ENCODE results near the gene CLTA.
A peak's percentile ranks its signal among the peaks of the same experiment; 100 is the strongest.
"Not testable (repeated sequence)": the region's sequence is repeated elsewhere in the genome, so short reads cannot be mapped to it uniquely, and the experiment has no call there.

Gene CLTA

DNA sequence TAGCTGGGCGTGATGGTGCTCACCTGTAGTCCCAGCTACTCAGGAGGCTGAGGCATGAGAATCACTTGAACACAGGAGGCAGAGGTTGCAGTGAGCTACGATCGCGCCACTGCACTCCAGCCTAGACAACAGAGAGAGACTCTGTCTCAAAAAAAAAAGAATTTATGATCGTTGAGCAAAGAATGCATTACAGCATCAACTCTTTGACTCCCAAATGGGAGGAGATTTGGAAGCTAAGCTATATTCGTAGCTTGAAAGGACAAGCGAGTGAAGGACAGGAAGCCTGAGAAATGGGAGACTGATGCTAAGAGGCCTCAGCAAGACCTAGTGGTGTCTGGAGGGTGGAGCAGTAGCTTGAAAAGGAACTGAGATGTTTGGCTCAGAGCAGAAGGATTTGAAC is 31.8 kb upstream of the CLTA start:
- DNase-seq: no peak

DNA sequence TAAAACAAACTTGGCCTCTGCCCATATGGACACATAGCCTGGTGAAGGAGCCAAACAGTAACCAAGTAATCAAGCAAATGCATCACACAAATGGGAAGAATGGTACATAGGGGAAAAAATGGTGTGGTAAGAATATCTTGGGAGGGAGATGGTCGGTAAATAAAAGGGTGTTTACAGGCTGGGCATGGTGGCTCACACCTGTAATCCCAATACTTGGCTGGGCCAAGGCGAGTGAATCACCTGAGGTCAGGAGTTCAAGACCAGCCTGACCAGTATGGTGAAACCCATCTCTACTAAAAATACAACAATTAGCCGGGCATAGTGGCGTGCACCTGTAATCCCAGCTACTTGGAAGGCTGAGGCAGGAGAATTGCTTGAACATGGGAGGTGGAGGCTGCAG is 31.2 kb upstream of the CLTA start:
- not testable (repeated sequence) for DNase-seq

DNA sequence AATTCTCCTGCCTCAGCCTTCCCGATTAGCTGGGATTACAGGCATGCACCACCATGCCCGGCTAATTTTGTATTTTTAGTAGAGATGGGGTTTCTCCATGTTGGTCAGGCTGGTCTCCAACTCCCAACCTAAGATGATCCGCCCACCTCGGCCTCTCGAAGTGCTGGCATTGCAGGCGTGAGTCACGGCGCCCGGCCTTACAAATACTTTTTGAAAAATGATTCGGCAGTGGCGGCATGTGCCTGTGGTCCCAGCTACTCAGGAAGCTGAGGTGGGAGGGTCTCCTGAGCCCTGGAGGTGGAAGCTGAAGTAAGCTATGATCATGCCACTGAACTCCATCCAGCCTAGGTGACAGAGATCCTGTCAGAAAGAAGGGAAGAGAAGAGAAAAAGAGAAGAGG is 30.6 kb upstream of the CLTA start:
- DNase-seq: not testable (repeated sequence)

DNA sequence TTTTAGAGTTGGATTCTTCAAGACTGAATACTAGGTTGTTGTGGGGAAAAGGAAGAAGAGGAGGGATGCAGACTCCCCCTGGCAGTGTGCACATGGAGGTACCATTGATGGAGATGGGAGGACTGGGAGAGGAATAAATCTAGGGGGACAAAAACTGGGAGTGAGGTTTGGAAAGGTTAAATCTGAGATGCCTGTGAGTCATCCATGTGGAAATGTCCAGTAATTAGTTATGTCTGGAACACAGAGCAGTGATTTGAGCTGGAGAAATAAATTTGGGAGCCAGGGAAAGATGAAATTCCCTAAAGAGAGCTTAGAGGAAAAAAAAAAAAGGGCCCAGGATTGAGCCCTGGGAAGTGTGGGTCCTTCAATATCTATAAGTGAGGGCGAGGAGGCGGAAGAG is 29.5 kb upstream of the CLTA start:
- no peak for DNase-seq

DNA sequence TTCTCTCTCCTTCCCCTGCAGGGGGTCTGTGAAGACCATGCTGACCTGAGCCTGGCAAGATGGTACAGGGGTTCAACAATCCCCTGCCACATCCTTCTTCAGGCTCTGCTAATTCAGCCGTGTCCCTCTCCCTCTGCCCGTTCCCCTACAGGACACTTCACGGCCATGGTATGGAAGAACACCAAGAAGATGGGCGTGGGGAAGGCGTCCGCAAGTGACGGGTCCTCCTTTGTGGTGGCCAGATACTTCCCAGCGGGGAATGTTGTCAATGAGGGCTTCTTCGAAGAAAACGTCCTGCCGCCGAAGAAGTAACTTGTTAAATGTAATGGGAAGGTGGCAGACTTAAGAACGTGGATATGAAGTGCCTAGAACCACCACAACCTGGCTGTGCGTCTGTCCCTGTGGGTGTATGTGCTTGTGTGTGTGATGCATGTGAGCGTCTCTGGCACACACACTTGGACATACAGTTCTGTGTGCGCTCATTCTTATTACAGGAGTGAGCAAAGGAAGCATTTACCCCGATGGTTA is 28.4 kb upstream of the CLTA start:
- no peak for DNase-seq

DNA sequence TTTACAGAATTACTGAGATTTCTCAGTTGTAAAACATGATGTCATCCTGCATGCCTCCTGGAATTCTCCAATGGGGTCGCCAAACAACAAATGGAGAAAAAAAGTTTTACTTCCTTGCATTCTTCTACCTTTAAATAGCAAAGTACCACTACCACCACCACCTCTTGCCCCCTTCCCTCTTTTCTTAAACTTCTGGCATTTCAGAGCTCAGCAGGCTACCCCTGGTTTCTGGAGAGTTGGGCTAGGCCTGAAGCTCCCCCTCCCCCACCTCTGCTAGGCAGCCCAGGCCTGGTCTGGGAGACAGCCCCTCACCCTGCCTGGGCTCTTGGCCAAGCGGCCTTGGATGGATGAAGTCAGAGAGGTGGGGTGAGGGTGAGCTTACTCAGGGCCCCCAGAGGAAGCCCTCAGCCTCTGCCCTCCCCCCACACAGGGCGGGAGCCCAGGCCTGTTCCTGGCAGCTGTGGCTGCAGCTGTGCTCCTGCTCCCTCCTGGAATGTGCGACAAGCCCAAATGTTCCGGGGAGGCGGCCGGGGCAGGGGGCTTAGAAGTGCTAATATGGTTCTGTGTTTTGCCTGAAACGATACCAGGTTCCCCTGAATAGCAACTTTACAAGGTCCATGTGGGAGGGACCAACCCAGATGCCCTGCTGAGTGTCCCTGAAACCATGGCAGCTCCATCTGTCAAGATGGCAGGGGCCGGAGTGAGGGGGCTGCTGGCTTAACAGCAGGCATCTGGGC is 27.5 kb upstream of the CLTA start:
- DNase-seq: no peak

DNA sequence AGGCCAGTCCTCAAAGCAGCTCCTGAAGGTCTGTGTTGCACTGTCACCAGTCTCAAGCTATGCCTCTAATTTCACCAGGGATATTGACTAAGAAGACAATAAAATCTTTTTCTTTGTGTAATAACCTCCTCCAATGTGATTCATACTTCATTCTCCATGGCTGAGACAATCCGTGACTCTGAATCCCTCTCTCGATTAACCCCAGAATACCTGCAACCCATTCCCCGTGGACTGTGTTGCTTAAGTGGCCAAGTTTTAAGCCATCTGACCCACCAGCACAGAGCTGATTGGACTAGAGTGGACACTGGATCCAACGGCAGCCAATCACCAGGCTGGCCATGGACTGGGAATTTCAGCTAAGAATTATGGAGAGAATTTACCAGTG is 26.9 kb upstream of the CLTA start:
- DNase-seq: no peak

DNA sequence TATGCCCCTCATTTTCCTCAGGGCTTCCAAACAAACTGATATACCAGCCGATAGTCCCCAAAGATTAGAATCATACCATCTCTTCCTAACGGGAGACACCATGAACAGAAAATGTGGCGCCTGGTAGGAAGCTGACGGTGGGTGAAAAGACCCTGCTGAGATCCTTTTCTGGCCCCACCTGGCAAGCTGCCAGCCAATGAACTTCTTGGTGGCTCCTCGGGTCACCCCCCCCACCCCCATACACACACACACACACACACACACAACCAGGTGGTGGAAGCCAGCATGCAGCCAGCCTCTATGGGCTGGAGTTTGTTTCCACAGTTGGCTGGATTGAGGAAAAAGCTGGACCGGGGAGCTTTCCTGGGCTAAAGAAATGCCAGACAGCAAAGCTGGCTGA is 26.3 kb upstream of the CLTA start:
- no peak for DNase-seq

DNA sequence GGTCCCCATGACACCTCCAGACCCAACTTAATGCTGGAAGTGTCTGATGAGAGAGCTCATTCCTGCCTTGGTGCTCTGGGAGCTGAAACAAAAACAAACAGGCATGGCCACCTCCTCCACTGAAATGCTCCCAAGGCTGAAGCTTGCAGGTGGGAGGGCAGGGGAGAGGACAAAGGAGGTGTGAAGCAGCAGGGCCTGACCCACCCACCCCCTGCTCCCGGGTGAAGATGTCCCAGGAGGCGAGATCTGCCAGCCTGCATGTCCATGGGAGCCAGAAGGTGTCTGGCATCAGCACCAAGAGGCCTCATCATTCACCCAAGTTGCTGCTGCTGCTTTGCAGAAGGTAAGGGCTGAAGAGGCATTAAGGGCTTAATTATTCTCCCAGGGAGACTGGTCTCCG is 25.7 kb upstream of the CLTA start:
- DNase-seq: no peak

DNA sequence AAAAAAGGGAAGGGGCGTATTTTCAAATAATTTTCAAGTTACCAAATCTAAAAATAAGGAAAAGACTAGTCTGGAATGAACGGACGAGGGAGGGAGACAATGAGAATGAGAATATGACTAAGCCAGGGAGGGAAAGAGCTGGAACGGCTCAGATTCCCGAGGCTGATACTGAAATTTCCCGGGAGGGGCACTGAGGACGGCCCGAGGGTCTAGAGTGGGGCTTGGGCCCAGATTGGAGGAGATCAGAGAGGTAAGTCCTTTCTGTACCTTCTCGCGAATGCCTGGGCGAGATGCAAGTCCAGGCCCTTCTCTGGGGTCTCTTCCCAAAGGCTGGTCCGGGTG is 24.9 kb upstream of the CLTA start:
- DNase-seq: no peak

DNA sequence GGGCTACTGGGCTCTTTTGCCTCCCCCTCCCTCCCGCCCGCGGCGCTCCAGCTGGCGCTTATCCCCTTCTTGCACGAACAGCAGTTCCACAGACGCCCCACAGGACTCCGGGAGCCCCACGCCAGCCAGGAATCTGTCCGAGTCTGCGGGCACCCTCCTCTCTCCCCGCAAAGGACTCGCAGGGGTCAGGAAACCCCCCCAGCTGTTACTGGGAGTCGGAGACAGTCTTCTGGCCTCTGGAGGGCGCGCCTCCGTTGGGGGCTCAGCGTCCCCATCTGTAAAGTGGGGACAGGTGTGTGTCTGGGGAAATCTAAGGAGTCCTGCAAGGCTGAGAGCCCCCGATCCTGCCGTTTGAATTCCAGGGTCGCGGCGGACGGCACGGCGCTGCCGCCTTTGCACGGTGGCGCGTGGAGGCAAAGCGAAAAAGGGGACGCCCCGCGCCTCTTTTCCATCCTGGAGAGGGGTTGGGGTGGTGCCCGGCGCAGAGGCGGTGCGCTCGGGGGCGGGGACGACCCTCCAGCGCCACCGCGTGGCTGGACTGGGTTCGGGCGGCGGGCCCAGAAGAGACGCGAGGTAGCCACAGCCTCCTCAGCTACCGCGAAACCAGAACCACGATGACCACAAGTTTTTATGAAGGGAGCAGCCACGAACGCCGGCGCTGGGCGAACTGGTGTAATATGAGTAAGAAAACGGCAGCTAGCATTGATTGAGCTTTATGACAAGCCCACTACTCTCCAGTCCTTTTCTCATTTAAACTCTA is 24.4 kb upstream of the CLTA start:
- peak; percentile 75 to 80 for DNase-seq

DNA sequence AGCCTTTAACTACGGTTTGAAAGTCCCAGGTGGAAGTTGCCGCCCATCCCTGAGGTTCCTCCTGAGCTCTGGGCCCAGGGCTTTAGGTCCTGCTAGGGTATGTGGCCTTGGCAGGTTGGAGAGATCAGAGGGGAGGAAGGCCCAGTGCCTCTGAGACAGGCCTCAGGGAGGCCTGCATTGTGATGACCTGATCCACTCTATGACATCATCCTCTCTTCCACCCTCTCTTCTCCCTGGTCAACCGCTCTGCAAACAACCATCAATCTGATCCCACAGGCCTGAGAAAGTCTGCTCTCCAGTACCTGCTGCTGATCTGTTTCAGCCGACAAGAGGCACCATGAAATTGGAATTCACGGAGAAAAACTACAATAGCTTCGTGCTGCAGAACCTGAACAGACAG is 21.6 kb upstream of the CLTA start, which contains the start of gene CCIN:
CCIN (plus strand) TSS at position 223 of the 400 bp plus-strand sequence; CDS start at position 338, 115 bp downstream.
- DNase-seq: no peak

DNA sequence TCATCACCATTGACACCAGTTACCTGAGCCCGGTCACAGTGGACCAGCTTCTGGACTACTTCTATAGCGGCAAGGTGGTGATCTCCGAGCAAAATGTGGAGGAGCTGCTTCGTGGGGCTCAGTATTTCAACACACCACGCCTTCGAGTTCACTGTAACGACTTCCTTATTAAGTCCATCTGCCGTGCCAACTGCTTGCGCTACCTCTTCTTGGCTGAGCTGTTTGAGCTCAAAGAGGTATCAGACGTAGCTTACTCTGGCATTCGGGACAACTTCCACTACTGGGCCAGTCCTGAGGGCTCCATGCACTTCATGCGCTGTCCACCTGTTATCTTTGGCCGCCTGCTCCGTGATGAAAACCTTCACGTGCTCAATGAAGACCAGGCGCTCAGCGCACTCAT is 21.0 kb upstream of the CLTA start:
- no peak for DNase-seq

DNA sequence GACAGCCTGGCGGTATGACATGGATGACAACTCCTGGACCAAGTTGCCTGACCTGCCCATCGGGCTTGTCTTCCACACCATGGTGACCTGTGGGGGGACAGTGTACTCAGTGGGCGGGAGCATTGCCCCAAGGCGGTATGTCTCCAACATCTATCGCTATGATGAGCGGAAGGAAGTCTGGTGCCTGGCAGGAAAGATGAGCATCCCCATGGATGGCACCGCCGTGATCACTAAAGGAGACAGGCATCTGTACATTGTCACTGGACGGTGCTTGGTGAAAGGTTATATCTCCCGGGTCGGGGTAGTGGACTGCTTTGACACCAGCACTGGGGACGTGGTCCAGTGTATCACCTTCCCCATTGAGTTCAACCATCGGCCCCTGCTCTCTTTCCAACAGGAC is 20.2 kb upstream of the CLTA start:
- no peak for DNase-seq

DNA sequence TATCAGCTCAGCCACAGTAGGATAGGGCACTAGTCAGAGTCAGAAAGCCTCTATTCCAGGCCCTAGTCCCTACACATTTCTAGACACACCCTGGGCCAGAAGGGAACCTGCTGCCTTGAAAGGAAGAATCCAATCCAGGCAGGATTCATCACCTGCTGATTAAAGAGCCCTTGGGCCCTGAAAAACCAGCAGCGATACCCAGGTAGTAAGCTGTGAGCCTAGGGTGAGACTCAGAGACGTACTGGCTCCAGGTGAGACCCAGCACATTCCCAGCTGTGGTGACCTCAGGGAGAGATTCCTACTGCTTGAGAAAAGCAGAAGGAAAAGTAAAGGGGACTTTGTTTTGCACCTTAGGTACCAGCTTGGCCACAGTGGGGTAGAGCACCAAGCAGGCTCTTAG is 16.9 kb upstream of the CLTA start:
- DNase-seq: no peak

DNA sequence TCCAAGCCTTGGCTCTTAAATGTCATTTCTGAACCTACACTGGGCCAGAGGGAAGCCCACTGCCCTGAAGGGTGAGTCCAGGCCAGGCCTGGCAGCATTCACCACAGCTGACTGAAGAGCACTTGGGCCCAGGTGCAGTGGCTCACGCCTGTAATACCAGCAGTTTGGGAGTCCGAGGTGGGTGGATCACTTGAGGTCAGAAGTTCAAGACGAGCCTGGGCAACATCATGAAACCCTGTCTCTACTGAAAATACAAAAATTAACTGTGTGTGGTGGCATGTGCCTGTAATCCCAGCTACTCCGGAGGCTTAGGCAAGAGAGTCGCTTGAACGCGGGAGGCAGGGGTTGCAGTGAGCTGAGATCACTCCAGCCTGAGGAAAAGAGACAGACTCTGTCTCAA is 16.4 kb upstream of the CLTA start:
- no peak for DNase-seq

DNA sequence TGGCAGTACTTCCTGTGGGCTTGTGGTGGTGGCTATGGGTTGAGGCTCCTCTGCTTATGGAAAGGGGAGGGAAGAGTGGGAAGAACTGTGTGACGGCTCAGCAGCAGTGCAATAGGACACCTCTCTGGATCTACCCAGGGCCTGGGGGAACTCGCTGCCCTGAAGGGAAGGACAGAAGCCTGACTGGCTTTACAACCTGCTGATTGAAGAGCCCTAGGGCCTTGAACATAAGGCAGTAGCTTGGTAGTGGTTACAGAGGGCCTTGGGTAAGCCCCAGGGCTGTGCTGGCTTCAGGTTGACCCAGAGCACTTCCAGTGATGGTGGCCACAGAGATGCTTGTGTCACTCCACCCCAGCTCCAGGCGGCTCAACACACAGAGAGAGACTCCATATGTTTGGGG is 16.0 kb upstream of the CLTA start:
- DNase-seq: no peak

DNA sequence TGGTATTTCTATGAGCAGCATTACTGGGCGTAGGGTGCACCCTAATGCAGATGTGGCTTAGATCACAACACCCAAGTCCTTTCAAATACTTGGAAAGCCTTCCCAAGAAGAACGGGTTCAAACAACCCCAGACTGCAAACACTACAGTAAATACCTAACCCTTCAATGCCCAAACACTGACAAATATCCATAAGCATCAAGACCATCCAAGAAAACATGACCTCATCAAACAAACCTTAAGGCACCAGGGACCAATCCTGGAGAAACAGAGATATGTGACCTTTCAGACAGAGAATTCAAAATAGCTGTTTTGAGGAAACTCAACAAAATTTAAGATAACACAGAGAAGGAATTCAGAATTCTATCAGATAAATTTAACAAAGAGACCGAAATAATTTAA is 15.5 kb upstream of the CLTA start:
- not testable (repeated sequence) for DNase-seq

DNA sequence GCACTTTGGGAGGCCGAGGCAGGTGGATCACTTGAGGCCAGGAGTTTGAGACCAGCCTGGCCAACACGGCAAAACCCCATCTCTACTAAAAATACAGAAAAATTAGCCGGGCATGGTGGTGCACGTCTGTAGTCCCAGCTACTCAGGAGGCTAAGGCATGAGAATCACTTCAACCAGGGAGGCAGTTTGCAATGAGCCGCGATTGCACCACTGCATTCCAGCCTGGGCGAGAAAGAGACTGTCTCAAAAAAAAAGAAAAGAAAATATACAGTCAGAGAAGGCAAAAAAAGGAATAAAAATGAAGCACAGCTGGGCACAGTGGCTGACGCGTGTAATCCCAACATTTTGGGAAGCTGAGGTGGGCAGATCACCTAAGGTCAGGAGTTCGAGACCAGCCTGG is 14.2 kb upstream of the CLTA start:
- DNase-seq: not testable (repeated sequence)

DNA sequence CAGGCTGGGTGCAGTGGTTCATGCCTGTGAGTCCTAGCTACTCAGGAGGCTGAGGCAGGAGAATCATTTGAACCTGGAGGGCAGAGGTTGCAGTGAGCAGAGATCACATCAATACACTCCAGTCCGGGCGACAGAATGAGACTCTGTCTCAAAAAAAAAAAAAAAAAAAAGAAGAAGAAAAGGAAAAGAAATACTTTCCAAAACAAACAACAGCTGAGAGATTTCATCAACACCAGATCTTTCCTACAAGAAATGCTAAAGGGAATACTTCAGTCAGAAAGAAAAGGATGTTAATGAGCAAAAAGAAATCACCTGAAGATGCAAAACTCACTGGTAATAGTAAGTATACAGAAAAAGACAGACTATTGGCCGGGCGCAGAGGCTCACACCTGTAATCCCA is 13.2 kb upstream of the CLTA start:
- DNase-seq: no peak

DNA sequence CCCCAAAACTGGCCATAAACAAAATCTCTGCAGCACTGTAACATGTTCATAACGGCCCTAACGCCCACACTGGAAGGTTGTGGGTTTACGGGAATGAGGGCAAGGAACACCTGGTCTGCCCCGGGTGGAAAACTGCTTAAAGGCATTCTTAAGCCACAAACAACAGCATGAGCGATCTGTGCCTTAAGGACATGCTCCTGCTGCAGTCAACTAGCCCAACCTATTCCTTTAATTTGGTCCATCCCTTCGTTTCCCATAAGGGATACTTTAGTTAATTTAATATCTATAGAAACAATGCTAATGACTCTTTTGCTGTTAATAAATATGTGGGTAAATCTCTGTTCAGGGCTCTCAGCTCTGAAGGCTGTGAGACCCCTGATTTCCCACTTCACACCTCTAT is 10.5 kb upstream of the CLTA start:
- not testable (repeated sequence) for DNase-seq

DNA sequence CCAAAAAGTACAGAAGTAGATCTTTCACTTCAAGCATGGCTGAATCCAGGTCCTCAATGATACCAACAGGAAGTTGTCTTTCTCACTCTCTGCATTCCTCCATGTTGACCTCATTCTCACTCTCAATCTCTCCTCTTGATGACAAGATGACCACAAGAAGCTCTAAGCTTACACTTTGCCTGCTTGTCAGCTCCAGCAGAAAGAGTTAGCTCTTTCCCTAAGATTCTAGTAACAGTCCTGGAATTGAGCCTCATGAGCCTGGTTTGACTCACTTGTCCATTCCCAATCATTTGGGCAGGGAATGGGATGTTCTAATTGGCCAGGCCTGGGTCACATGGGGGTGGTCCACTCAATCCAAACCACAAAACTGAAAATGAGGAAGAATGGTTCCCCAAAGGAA is 3.3 kb upstream of the CLTA start:
- no peak for DNase-seq

DNA sequence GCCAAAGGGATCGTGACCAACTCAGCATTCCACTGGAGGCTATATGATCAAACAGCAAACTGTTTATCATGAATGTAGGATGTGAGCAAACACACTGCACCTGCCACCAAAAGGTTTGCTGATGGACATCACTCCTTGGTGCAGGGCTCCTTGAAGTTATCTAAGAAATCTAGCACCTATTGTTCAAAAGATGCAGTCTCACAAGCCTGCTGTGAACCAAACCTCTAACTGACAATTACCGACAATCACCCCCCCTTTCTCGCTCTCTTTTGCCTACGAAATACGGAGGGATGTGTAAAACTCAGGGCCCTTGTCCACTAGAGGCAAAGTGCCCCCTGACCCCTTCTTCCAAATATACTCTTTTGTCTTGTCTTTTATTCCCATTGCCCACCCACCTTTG is 2.5 kb upstream of the CLTA start:
- no peak for DNase-seq

DNA sequence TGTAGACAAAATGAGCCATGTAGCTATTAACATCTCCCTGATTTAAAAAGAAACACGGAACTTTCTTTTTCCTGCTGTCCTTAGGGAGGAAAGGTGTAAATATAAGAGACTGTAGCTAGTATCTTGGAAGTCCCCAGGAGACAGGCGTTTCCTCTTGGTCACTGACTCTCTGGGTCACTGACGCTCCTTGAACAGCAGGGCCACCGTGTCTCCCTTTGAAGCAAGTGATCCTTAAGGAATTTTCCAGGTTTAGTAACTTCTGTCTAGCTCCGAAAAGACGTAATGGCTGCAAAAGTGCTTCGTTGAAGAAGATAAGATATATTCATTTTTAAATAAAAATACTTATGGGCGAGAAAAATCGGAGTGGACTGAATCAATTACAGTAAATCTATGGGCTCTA is 745 bp upstream of the CLTA start:
- no peak for DNase-seq

DNA sequence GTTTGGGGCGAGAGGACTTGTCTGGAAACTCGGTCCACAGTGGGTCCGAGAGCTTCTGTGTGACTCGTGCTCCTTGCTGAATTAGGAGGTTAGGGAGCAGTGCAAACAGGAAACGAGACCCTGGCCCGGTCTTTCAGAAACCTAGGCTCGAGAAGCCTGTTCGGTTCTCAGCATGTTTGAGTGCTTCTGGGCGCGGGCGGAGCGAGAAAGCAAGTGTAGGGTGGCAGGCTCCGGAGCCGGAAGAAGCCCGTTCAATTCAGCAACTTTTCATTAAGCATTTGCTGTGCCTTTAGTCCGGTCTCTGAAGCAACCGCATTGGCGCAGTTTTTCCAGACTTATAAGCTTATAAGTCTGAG is 547 bp downstream of the CLTA start:
- DNase-seq: peak; percentile 42 to 44
